Activated T-helper 2 cell treated with anti-CD3 and anti-CD28 coated beads, Interferon-gamma antibody, Interleukin-2, Interleukin-4, amounts not matched to agents 10 μg/mL and 5 μg/mL and 100 μg/mL, durations not matched to agents 14 hours and 24 hours and 36 hours (primary cell): Measurements from ENCODE around the gene MPDU1. TPM values are rescaled to one million over a fixed set of nuclear protein-coding genes. Genes with fewer than 3 reads are reported as not detected.
"Not testable (repeated sequence)": the region's sequence is repeated elsewhere in the genome, so short reads cannot be mapped to it uniquely, and the experiment has no call there.

Source experiments
- DNase-seq: peaks from one replicate; pipeline ENCODE4 v3.0.0; 2021; ENCODE audit warnings: low spot score
- H3K27ac Mint-ChIP-seq: one replicate; pipeline ENCODE4 v1.8.0; 2021; ENCODE audit warnings: mixed read lengths
- H3K27me3 Mint-ChIP-seq: one replicate; pipeline ENCODE4 v1.8.0; 2021; ENCODE audit warnings: low read depth, mixed read lengths
- H3K36me3 Mint-ChIP-seq: one replicate; pipeline ENCODE4 v1.8.0; 2021; ENCODE audit warnings: low read depth, mixed read lengths
- H3K4me1 Mint-ChIP-seq: one replicate; pipeline ENCODE4 v1.8.0; 2021; ENCODE audit warnings: low read depth, mixed read lengths
- H3K4me3 Mint-ChIP-seq: one replicate; pipeline ENCODE4 v1.8.0; 2021; ENCODE audit warnings: low read depth, mild to moderate bottlenecking, moderate library complexity, mixed read lengths
- H3K9me3 Mint-ChIP-seq: one replicate; pipeline ENCODE4 v1.8.0; 2021; ENCODE audit warnings: mixed read lengths
- intact Hi-C: fragments of 100-400 bp; cut with micrococcal nuclease; formaldehyde crosslinking; loops from one replicate; pipeline ENCODE4 v1.15.1; 2023
- total RNA-seq: library from RNA; stranded (reverse); gene quantifications from 2 replicates; pipeline ENCODE4 v1.2.3, GENCODE V29; 2022

Gene MPDU1
- total RNA-seq, 1 donor from 2014 or later: 98.6 TPM

DNA sequence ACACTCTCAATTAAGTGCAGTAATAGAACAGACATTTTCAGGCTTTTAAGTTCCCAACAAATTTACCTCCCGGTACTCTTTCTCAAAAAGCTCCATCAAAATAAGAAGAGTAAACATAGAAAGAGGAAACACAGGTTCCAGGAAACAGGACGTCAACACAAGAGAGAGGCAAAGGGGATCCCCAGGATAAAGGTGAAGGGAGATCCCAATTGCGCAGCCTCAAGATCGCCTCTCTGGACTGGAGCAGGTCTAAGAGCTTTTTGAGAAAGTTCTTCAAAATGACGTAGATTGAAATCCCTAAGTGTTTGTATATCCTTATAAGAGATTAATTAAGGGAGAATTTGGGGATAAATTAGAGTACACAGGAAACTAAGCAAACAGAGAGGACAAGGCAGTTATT lies 35.0 kb downstream of the MPDU1 start:
- Mint-ChIP-seq H3K27ac (no peak overlapping the region), H3K9me3 (no peaks in the 10 kb centered on the region), H3K4me1 (peaks cover 4% of the 10 kb centered on the region), H3K27me3 (no peaks in the 10 kb centered on the region), H3K4me3 (no peak overlapping the region), H3K36me3 (peaks cover 2% of the 10 kb centered on the region)
- DNase-seq: no peak
- intact Hi-C loops: no loop called here

DNA sequence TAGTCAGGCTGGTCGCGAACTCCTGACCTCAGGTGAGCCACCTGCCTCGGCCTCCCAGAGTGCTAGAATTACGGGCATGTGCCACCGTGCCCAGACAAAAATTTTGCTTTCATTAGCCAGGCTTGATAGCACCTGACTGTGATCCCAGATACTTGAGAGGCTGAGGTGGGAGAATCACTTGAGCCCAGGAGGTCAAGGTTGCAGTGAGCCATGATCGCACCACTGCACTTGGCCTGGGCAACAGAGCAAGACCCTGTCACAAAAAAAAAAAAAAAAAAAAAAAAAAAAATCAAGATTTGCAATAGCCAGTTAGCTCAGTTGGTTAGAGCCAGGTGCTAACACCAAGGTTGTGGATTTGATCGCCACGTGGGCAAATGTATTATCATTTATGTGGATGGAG lies 37.2 kb downstream of the MPDU1 start:
- Mint-ChIP-seq H3K36me3 (no peaks in the 10 kb centered on the region), H3K9me3 (no peaks in the 10 kb centered on the region), H3K4me1 (peaks cover 2% of the 10 kb centered on the region), H3K4me3 (no peak overlapping the region), H3K27ac (no peak overlapping the region), H3K27me3 (no peaks in the 10 kb centered on the region)
- intact Hi-C loops: no loop called here
- DNase-seq: no peak

DNA sequence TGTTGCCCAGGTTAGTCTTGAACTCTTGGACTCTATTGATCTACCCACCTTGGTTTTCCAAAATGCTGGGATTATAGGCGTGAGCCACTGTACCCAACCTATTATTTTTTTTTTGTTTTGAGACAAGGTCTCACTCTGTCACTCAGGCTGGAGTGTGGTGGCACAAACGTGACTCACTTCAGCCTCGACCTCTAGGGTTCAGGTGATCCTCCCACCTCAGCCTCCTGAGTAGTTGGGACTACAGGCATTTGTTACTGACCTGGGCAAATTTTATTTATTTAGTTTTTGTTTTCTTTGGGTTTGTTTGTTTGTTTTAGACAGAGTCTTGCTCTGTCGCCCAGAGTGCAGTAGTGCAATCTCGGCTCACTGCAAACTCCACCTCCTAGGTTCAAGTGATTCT lies 40.0 kb downstream of the MPDU1 start:
- intact Hi-C loops: no loop called here
- no peaks in the 10 kb centered on the region for H3K9me3 Mint-ChIP-seq
- no peaks in the 10 kb centered on the region for H3K27me3 Mint-ChIP-seq
- H3K4me3 Mint-ChIP-seq: no peak overlapping the region
- DNase-seq: no peak
- peaks cover 12% of the 10 kb centered on the region for H3K4me1 Mint-ChIP-seq
- H3K27ac Mint-ChIP-seq: no peak overlapping the region
- H3K36me3 Mint-ChIP-seq: peaks cover 6% of the 10 kb centered on the region

DNA sequence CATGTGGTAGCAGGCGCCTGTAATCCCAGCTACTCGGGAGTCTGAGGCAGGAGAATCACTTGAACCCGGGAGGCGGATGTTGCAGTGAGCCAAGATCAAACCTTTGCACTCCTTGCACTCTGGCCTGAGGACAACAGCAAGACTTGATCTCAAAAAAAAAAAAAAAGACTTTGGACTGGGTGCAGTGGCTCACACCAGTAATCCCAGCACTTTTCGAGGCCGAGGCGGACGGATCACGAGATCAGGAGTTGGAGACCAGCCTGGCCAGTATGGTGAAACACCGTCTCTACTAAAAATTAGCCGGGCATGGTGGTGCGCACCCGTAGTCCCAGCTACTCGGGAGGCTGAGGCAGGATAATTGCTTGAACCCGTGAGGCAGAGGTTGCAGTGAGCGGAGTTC lies 42.1 kb downstream of the MPDU1 start:
- not testable (repeated sequence) for H3K27ac Mint-ChIP-seq, H3K27me3 Mint-ChIP-seq, DNase-seq, H3K9me3 Mint-ChIP-seq, H3K4me3 Mint-ChIP-seq, H3K36me3 Mint-ChIP-seq
- peaks cover 15% of the 10 kb centered on the region for H3K4me1 Mint-ChIP-seq
- intact Hi-C loops: loop anchor here (2.0 kb wide), 1 partner anchor 25 kb away; the partner anchor contains the start of gene ATP1B2

DNA sequence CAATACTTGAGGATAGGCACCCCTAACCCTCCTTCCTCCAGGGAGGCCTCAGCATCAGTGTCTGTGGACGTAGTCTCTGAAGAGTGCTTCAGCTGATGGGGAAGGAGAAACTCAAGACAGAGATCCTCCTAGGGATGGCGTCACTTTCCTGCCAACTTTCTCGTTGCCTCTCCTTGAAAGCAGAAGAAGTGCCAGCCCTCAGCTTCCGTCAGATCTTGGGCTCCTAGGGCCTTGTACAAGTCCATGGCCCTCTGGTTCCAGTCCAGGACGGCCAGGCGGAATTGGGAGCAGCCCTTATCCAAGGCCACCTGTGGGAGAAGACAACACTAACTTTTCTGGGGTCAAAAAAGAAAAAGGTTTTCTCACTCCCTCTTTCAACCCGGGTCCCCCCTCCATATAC lies 42.7 kb downstream of the MPDU1 start:
- Mint-ChIP-seq H3K4me1 (peaks cover 15% of the 10 kb centered on the region), H3K36me3 (peaks cover 6% of the 10 kb centered on the region), H3K27ac (no peak overlapping the region), H3K4me3 (peak overlapping the region; percentile 87), H3K9me3 (no peaks in the 10 kb centered on the region), H3K27me3 (no peaks in the 10 kb centered on the region)
- DNase-seq: no peak
- intact Hi-C loops: loop anchor here (2.0 kb wide), 1 partner anchor 24 kb away; the partner anchor contains the start of gene ATP1B2

DNA sequence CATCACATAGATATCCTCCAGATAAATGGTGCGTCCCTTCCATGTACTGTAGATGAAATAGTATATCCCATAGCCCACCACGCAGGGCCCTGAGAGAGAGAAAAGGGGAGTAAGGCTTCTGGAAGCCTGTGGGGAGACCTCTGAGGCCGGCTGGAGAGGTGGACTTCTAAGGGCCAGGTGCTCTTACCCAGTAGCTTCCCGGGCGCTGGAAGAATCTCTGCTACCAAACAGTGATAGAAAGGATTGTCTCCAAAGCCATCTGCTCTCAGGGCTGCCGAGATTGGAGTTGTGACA lies 43.3 kb downstream of the MPDU1 start:
- Mint-ChIP-seq H3K27ac (no peak overlapping the region), H3K4me3 (peak overlapping the region; percentile 87), H3K4me1 (peaks cover 15% of the 10 kb centered on the region), H3K9me3 (no peaks in the 10 kb centered on the region), H3K27me3 (no peaks in the 10 kb centered on the region), H3K36me3 (peaks cover 6% of the 10 kb centered on the region)
- no peak for DNase-seq
- intact Hi-C loops: loop anchor here (2.0 kb wide), 1 partner anchor 24 kb away; the partner anchor contains the start of gene ATP1B2

DNA sequence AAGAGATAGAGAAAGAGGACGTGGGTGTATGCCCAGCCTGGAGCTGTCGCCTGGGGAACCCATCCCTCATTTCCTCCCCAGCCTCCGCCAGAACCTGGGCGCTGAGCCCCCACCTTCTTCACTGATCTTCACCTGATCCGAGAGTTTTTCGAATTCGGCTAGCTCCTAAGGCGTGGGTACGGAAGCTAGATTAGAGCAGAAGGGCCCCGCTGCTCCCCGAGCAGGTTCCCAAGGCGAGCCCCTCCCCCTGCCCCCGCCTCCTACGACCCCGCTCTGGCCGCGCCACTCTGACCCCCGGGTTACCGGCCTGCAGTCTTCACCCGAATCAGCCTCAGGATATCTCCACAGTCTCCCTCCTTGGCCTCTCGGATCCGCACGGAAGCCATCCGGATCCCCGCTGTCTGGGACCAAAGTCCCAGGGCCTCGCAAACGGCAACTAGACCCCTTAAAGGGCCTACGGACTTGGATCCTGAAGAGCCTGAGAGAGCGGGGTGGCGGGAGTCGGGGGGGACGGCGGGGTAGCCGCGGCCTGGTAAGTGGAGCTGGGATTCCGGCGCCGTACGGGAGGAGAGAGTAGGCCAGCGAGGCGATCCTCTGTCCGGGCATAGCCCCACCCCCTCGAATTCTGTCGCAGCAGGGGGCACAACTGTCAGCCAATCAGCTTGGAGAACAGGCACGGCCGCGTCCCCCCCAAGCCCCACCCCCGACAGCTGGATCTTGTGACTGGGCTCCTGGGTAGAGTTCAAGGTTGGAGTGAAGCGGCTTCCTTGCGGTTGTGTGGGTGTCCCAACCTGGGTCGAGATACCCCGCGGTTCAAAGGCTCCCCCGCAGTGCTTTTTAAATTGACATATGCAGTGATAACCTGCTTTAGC lies 43.8 kb downstream of the MPDU1 start, which contains the start of gene SAT2:
Gene SAT2 (minus strand): TSS at position 572 of the 872 bp plus-strand sequence. CDS start 186 bp downstream, at position 386.
- intact Hi-C loops: loop anchor here (2.0 kb wide), 1 partner anchor 23 kb away; the partner anchor contains the start of gene ATP1B2
- Mint-ChIP-seq H3K27ac (peak within 1 kb of the TSS; percentile 70), H3K36me3 (peaks cover 6% of the 10 kb centered on the region), H3K27me3 (no peaks in the 10 kb centered on the region), H3K9me3 (no peaks in the 10 kb centered on the region), H3K4me1 (peaks cover 17% of the 10 kb centered on the region), H3K4me3 (peak within 1 kb of the TSS; percentile 87)
- peak; percentile 76 for DNase-seq

DNA sequence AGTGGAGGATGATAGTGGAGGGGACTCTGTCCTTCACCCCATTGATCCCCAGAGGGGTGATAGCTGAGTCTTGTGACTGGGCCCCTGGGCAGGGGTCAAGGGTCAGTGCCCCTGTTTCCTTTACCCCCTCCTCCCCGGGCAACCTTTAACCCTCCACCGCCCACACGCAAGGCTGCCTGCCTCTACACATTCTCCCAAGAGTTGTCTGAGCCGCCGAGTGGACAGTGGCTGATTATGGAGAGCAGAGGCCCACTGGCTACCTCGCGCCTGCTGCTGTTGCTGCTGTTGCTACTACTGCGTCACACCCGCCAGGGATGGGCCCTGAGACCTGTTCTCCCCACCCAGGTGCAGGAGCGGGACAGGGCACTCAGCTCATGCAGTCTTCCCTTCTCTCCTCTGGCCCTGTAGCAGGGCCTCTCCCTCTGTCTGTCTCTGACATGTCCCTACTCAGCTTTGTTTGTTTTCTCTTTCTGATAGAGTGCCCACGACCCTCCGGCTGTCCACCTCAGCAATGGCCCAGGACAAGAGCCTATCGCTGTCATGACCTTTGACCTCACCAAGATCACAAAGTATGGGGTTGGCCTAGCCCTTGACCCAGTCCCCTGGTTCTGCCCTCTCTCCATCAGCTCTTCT lies 46.4 kb downstream of the MPDU1 start, which contains the start of gene SHBG:
Gene SHBG (plus strand): TSS at position 197 of the 633 bp plus-strand sequence. CDS start 38 bp downstream, at position 235.
- no peak within 1 kb of the TSS for H3K4me3 Mint-ChIP-seq
- H3K36me3 Mint-ChIP-seq: peaks cover 6% of the 10 kb centered on the region
- intact Hi-C loops: no loop called here
- H3K27me3 Mint-ChIP-seq: no peaks in the 10 kb centered on the region
- H3K9me3 Mint-ChIP-seq: no peaks in the 10 kb centered on the region
- no peak for DNase-seq
- H3K27ac Mint-ChIP-seq: no peak within 1 kb of the TSS
- H3K4me1 Mint-ChIP-seq: peaks cover 17% of the 10 kb centered on the region

DNA sequence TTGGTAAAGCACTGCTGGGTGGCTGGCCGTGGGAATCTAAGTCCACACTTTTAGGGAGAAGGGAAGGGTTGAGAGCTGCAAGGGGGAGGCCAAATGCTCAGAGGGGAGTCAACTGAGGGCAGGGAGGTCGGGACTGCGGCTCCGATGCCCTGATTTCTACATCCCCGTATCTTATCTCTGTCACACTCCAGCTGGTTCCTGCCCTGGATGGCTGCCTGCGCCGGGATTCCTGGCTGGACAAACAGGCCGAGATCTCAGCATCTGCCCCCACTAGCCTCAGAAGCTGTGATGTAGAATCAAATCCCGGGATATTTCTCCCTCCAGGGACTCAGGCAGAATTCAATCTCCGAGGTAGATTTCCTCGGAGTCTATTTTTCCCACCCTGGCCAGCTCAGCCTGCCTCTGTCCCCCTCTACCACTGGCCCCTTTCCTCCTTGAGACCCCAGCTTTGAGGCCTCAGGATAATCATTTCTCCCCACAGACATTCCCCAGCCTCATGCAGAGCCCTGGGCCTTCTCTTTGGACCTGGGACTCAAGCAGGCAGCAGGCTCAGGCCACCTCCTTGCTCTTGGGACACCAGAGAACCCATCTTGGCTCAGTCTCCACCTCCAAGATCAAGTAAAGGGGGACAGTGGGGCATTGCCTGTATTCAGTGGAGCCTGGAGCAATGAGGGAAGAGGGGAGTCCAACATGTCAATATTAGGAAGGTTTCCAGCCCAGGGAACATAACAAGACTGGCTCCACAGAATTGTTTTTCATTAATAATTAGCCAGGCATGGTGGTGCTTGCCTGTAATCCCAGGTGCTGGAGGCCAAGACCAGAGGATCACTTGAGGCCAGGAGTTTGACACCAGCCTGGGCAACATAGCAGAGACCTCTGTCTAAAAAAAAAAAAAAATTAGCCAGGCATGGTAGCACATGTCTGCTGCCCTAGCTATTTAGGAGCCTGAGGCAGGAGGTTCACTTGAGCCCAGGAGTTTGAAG lies 48.0 kb downstream of the MPDU1 start:
- DNase-seq: no peak
- H3K27me3 Mint-ChIP-seq: no peaks in the 10 kb centered on the region
- intact Hi-C loops: loop anchor here (1.0 kb wide), 1 partner anchor 57 kb away; the partner anchor contains the start of gene WRAP53
- H3K27ac Mint-ChIP-seq: no peak overlapping the region
- H3K4me3 Mint-ChIP-seq: no peak overlapping the region
- no peaks in the 10 kb centered on the region for H3K9me3 Mint-ChIP-seq
- no peaks in the 10 kb centered on the region for H3K36me3 Mint-ChIP-seq
- H3K4me1 Mint-ChIP-seq: peaks cover 12% of the 10 kb centered on the region

DNA sequence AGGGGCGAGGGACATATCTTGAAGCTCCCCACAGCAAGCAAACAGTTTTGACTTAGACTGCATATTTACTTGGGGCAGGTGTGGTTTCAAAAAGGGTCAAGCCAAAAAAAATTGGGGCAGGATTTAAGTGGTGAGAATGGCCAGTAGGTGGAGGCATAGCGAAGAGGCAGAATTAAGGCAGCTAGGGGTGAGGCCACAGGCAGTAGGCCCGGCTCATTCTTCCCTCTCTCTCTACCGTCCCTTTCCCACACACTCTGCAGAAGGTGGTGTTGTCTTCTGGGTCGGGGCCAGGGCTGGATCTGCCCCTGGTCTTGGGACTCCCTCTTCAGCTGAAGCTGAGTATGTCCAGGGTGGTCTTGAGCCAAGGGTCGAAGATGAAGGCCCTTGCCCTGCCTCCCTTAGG lies 48.8 kb downstream of the MPDU1 start:
- peak; percentile 25 for DNase-seq
- Mint-ChIP-seq H3K27ac (no peak overlapping the region), H3K27me3 (no peaks in the 10 kb centered on the region), H3K4me1 (peaks cover 7% of the 10 kb centered on the region), H3K4me3 (no peak overlapping the region), H3K9me3 (no peaks in the 10 kb centered on the region), H3K36me3 (no peaks in the 10 kb centered on the region)
- intact Hi-C loops: loop anchor here (1.0 kb wide), 1 partner anchor 56 kb away; the partner anchor contains the start of gene WRAP53

DNA sequence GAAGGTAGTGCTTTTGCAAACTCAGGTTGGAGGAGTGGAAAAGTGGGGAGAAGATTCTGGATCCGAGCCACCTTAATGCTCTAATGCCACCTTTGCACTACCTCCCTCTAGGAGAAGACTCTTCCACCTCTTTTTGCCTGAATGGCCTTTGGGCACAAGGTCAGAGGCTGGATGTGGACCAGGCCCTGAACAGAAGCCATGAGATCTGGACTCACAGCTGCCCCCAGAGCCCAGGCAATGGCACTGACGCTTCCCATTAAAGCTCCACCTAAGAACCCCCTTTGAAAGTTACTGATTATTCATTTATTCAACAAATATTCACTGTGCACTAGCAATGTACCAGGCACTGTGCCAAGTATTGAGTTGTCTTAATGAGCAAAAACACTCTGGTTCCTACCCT lies 49.4 kb downstream of the MPDU1 start:
- no peaks in the 10 kb centered on the region for H3K27me3 Mint-ChIP-seq
- no peaks in the 10 kb centered on the region for H3K9me3 Mint-ChIP-seq
- H3K27ac Mint-ChIP-seq: no peak overlapping the region
- DNase-seq: no peak
- H3K36me3 Mint-ChIP-seq: no peaks in the 10 kb centered on the region
- intact Hi-C loops: no loop called here
- H3K4me3 Mint-ChIP-seq: no peak overlapping the region
- peaks cover 5% of the 10 kb centered on the region for H3K4me1 Mint-ChIP-seq

DNA sequence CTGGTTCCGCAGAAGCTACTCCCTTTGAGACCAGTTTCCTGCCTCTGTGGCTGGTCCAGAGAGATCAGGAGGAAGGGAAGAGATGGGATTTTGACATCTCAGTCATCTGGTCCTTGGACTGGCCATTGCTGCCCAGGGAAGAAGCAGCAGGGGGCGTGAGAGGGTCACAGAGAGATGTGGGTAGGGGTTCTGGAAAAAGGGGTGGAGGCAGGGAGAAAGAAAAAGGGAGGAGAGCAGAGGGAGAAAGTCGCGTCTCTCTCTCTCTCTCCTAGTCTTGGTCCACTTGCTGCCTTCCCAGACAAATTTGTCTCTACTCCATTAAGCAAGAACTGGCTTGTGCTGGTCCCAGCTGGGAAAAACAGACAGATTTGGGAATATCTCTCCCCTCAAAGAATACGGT lies 50.7 kb downstream of the MPDU1 start:
- Mint-ChIP-seq H3K36me3 (no peaks in the 10 kb centered on the region), H3K27me3 (peaks cover 4% of the 10 kb centered on the region), H3K4me3 (no peak overlapping the region), H3K27ac (no peak overlapping the region), H3K9me3 (no peaks in the 10 kb centered on the region), H3K4me1 (peaks cover 5% of the 10 kb centered on the region)
- intact Hi-C loops: no loop called here
- no peak for DNase-seq
